Cardiac muscle cell (in vitro differentiated cells and primary cell): ENCODE measurements around the gene ANKRD34C. TPM values are rescaled to one million over a fixed set of nuclear protein-coding genes. Genes with fewer than 3 reads are reported as not detected.
"Not testable (repeated sequence)": the region's sequence is repeated elsewhere in the genome, so short reads cannot be mapped to it uniquely, and the experiment has no call there.

Experiments
- DNase-seq, 2 donors: peaks; one replicate each; pipeline versions ENCODE4 v3.0.0 to v3.0.0-alpha.2; 2010 to 2017; ENCODE audit warnings: low read depth in 1 of 2, low spot score in 1 of 2
- H3K27ac ChIP-seq: fragments of 200-600 bp; sonication (generic); 2 replicates; pipeline ENCODE4 v1.5.1; 2016
- H3K27me3 ChIP-seq: fragments of 200-600 bp; sonication (generic); 2 replicates; pipeline ENCODE4 v1.6.0; 2016; ENCODE audit warnings: control low read depth
- H3K36me3 ChIP-seq: fragments of 200-600 bp; sonication (generic); 2 replicates; pipeline ENCODE4 v1.5.1; 2016; ENCODE audit warnings: control low read depth
- H3K4me1 ChIP-seq: fragments of 200-600 bp; sonication (generic); 2 replicates; pipeline ENCODE4 v1.8.1; 2017; ENCODE audit warnings: low read depth, mild to moderate bottlenecking, mixed run types
- H3K4me3 ChIP-seq: fragments of 200-600 bp; sonication (generic); 2 replicates; pipeline ENCODE4 v1.5.1; 2016; ENCODE audit warnings: mild to moderate bottlenecking
- H3K9me3 ChIP-seq: fragments of 200-600 bp; sonication (generic); 2 replicates; pipeline ENCODE4 v1.5.1; 2017; ENCODE audit warnings: low read depth, mild to moderate bottlenecking, control low read depth
- CTCF ChIP-seq: IDR thresholded peaks from 2 replicates; pipeline ENCODE4 v1.5.1; 2012; ENCODE audit warnings: low read depth, mild to moderate bottlenecking, low read length
- polyA plus RNA-seq: library from polyadenylated mRNA; unstranded; fragments of >200 nt; fragmentation: Nextera tagmentation; extraction: Ambion mirVana; gene quantifications from 2 replicates; pipeline ENCODE4 v1.2.1, GENCODE V29; 2016
- total RNA-seq: library from RNA; depleted of rRNA; stranded (reverse); fragments of >200 nt; gene quantifications from 2 replicates; pipeline ENCODE4 v1.2.3, GENCODE V29; 2016

Gene ANKRD34C
- total and polyA plus RNA-seq, 2 experiments from 2014 or later, result not detected

- TF ChIP-seq CTCF, result no peak
- no peaks in the 10 kb centered on the region for H3K9me3 ChIP-seq
Observed at GRCh38 chr15:79316864-79317263, 34.3 kb downstream of the ANKRD34C start.

GRCh38 chr15:79319973-79320372, 37.5 kb downstream of the ANKRD34C start:
- H3K4me1 ChIP-seq, H3K27ac ChIP-seq, H3K9me3 ChIP-seq, H3K27me3 ChIP-seq, H3K4me3 ChIP-seq, DNase-seq: not testable (repeated sequence)
- H3K36me3 ChIP-seq, result peaks cover 27% of the 10 kb centered on the region

More at GRCh38 chr15:79316864-79317263, 34.3 kb downstream of the ANKRD34C start:
- Histone ChIP-seq H3K4me1 (no peaks in the 10 kb centered on the region), H3K27ac (no peak overlapping the region), H3K4me3 (no peak overlapping the region), H3K27me3 (no peaks in the 10 kb centered on the region), H3K36me3 (peaks cover 29% of the 10 kb centered on the region)
- no peak for DNase-seq

- TF ChIP-seq CTCF, result no peak
- H3K4me3 ChIP-seq, result no peak overlapping the region
- peaks cover 19% of the 10 kb centered on the region for H3K36me3 ChIP-seq
- DNase-seq, result no peak
- no peaks in the 10 kb centered on the region for H3K4me1 ChIP-seq
- no peak overlapping the region for H3K27ac ChIP-seq
- no peaks in the 10 kb centered on the region for H3K9me3 ChIP-seq
- no peaks in the 10 kb centered on the region for H3K27me3 ChIP-seq
Observed at GRCh38 chr15:79321876-79322275, 39.4 kb downstream of the ANKRD34C start.

GRCh38 chr15:79322306-79322705, 39.8 kb downstream of the ANKRD34C start:
- no peak for DNase-seq
- Histone ChIP-seq H3K36me3 (peaks cover 16% of the 10 kb centered on the region), H3K9me3 (no peaks in the 10 kb centered on the region), H3K4me3 (no peak overlapping the region), H3K27me3 (no peaks in the 10 kb centered on the region), H3K27ac (no peak overlapping the region), H3K4me1 (no peaks in the 10 kb centered on the region)
- no peak for TF ChIP-seq CTCF

- peaks cover 16% of the 10 kb centered on the region for H3K36me3 ChIP-seq
- H3K4me3 ChIP-seq, result no peak overlapping the region
- no peaks in the 10 kb centered on the region for H3K9me3 ChIP-seq
- H3K4me1 ChIP-seq, result no peaks in the 10 kb centered on the region
- no peaks in the 10 kb centered on the region for H3K27me3 ChIP-seq
- DNase-seq, result no peak
- no peak overlapping the region for H3K27ac ChIP-seq
- no peak for TF ChIP-seq CTCF
Observed at GRCh38 chr15:79322945-79323344, 40.4 kb downstream of the ANKRD34C start.

- TF ChIP-seq CTCF, result no peak
- no peak overlapping the region for H3K4me3 ChIP-seq
- H3K36me3 ChIP-seq, result no peaks in the 10 kb centered on the region
- peak in 1 of 2 donors; percentile 81 for DNase-seq
- H3K27ac ChIP-seq, result no peak overlapping the region
- no peaks in the 10 kb centered on the region for H3K27me3 ChIP-seq
- no peaks in the 10 kb centered on the region for H3K9me3 ChIP-seq
- H3K4me1 ChIP-seq, result peaks cover 8% of the 10 kb centered on the region
Observed at GRCh38 chr15:79329171-79329611, 46.7 kb downstream of the ANKRD34C start.

Other genes with a start within 250 kb of the ANKRD34C start
- 0.06 TPM in 1 of 2 replicates, not detected in the other for gene RASGRF1, start 191.9 kb upstream of the ANKRD34C start, total RNA-seq
- gene RASGRF1, start 191.9 kb upstream of the ANKRD34C start, polyA plus RNA-seq, result not detected in 2 replicates
- gene TMED3, start 28.4 kb downstream of the ANKRD34C start, total RNA-seq, result 74.3 and 79.9 TPM in 2 replicates
- 74.6 and 85.6 TPM in 2 replicates for gene TMED3, start 28.4 kb downstream of the ANKRD34C start, polyA plus RNA-seq
- 3.3 and 3.8 TPM in 2 replicates for gene MINAR1, start 149.6 kb downstream of the ANKRD34C start, total RNA-seq
- gene MINAR1, start 149.6 kb downstream of the ANKRD34C start, polyA plus RNA-seq, result 0.26 and 0.36 TPM in 2 replicates